HG03457 (cell line): ENCODE measurements around the gene LMBRD1.
"Not testable (repeated sequence)": the region's sequence is repeated elsewhere in the genome, so short reads cannot be mapped to it uniquely, and the experiment has no call there.

ENCODE experiments used
- ATAC-seq: cut with Tn5 transposase; IDR thresholded peaks from one replicate; pipeline ENCODE4 v1.9.1; 2021; ENCODE audit warnings: moderate number of reproducible peaks; ENCODE audit not compliant: unreplicated experiment

The LMBRD1 gene

GRCh38 chr6:69798796-69799195 lies 2.0 kb upstream of the LMBRD1 start:
- ATAC-seq = not testable (repeated sequence)

DNA sequence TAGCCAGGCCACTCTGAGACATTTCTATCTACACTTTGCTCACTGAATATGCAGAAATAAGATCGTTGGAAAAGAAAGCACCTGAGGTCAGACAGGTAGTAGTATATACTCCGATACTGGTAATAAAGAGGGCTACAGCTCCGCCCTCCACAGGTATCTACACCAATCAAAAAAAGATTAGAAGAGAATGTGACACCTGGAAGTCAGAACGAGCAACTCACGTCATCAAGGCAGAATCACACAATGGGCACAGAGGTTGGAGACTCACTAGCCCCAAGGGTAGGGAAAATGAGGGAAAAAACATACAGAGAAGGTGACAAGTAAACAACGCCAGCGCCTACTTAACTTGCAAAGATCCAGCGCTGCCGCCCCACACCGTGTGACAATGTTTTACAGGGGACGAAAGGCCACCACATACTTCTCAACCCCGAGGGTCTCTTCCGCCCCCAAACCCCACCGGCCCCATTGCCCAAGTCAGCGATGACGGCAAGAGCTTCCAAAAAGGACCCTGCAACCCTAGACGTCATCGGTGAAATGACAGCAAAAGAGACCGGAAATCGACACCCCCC lies 653 bp downstream of the LMBRD1 start:
- ATAC-seq = no peak

DNA sequence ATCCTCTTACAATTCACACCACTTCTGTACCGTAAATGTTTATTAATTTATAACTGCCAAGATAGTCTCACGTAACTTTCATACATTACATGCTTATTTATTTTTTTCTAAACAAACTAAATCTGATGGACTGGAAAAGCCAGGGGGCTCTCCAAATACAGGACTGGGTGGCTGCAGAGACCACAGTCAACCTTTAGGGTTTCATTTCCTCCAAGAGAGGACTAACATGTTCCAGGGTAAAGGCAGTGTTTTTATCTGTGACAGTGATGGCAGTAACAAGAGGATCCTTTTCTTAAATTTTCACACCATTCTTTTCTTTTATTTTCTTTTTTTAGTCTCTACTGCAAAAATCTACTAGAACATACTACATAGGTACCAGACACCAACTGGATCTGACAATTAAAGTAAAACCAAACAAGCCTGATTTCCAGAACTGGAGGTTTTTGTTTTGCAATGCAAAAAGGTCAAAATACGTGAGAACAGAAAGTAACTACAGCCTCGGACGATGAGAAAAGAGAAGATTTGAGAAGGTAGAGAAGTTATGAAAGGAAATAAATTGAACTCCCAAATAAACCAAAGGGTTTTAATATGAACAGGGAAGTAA lies 1.2 kb downstream of the LMBRD1 start:
- ATAC-seq = peak; percentile 36

- no peak for ATAC-seq
Measured at GRCh38 chr6:69792292-69792691, 4.5 kb downstream of the LMBRD1 start.

- ATAC-seq = peak; percentile 53
Measured at GRCh38 chr6:69791065-69791471, 5.7 kb downstream of the LMBRD1 start.

DNA sequence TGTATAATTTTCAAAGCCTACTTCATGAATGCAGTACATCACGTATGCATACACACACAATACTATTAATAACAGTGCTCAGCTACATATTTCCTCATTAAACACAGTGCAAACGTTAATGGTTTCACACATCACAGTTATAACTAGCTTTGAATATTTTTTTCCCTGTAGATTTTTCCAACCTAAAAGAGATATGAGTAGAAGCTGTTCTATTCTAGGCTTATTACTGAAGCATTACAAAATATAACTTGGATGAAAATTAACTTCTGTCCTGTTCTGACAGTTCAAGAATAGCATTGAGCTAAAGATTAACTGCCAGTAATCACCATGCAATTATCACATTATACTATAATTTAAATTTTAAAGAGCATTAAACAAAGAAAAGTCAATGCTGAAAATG lies 6.2 kb downstream of the LMBRD1 start:
- peak; percentile 13 for ATAC-seq

DNA sequence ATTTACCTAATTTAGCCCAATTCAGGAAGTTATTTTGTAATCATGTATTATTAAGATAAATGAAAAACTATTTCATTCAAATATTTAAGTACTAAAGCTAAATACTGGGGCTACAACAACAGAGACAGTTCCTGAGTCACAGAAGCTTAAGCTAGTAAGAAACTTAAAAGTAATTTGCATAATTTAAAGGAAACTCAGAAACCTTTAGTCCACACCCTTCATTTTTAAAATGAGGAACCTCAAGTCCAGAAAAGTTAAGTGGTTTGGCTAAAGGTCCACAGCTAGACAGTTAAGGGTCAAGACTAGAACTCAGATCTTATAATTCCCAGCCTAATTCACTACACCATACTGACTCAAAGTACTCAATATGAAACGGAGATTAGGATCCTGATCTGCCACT lies 7.2 kb downstream of the LMBRD1 start:
- no peak for ATAC-seq

DNA sequence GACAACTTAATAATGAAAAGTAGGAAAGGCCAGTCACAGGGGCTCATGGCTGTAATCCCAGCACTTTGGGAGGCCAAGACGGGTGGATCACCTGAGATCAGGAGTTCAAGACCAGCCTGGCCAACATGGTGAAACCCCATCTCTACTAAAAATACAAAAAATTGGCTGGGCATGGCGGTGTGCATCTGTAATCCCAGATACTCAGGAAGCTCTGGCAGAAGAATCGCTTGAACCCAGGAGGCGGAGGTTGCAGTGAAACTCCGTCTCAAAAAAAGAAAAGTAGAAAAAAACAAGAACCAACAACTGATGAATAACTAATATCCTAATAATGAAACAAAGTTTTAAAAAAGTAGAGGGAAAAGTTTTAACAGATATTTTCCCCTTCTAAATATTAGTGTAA lies 9.4 kb downstream of the LMBRD1 start:
- not testable (repeated sequence) for ATAC-seq

GRCh38 chr6:69785697-69786096 lies 11.1 kb downstream of the LMBRD1 start:
- ATAC-seq = no peak

DNA sequence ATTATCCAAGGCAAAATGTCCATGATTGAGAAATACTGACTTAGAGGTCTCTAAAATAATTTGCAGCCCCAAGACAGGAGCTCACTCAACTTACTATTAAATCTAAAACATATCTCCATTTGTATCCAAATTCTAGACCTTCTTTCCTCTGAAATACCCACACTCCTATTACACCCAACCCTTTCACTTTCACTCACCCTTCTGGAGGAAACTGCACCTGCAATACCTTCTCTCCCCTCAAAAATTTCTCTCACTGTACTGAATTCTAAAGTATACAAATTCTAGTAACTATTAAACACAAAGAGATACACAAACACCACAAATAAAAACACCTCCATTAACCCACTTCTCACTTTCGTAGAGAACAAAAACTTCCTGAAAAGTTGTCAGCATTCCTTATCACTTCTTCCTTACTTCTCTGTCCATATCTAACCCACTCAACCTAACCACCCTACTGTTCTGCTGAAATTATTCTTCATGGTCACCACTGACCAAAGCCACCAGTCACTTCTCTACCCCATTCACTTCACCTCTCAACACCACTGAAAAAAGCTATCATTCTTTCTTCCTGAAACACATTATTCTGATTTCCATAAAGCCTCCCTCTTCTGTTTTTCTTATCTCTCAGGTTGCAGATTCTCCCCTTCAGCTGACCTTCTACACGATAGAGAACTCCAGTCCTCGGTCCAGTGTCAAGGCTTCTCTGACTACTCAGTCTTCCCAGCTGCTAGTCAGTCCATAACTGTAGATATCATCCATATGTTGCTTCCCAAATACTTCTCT lies 12.0 kb downstream of the LMBRD1 start:
- ATAC-seq = peak; percentile 78

GRCh38 chr6:69783108-69783507 lies 13.7 kb downstream of the LMBRD1 start:
- no peak for ATAC-seq

- ATAC-seq = no peak
Measured at GRCh38 chr6:69780585-69781178, 16.1 kb downstream of the LMBRD1 start.

- no peak for ATAC-seq
Measured at GRCh38 chr6:69775941-69776340, 20.9 kb downstream of the LMBRD1 start.

GRCh38 chr6:69775585-69775849 lies 21.3 kb downstream of the LMBRD1 start:
- ATAC-seq = no peak

DNA sequence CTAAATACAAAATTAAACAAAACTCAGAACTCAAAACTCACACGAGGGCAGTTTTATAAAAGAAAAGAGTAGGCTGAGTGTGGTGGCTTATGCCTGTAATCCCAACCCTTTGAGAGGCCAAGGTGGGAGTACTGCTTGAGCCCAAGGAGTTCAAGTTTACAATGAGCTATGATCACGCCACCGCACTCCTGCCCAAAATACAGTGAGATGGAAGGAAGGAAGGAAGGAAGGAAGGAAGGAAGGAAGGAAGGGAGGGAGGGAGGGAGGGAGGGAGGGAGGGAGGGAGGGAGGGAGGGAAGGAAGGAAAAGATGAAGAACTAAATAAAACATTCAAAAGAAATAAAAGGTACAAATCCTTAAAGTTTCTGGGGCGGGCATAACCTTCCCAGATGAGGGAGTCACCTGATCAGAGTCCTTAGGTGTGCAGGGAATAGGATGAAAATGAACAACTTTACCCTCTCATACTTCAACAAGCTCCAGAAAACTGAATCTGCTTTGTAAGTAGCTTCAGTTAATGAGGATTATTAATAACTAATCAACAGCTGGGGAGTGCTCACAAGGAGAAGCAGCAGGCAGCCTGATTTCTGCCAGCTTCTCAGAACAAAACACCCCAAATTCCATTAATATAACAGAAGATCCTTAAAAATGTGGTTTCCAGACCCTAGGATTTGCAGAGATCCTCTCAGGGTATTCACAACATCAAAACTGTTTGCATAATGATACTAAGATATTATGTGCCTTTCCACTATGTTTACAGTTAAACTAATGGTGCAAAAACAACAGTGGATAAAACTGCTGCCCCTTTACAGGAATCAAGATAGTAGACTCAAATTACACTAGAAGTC lies 21.8 kb downstream of the LMBRD1 start:
- no peak for ATAC-seq

- ATAC-seq = no peak
Measured at GRCh38 chr6:69771158-69771906, 25.5 kb downstream of the LMBRD1 start.

GRCh38 chr6:69768664-69769063 lies 28.1 kb downstream of the LMBRD1 start:
- ATAC-seq = no peak

DNA sequence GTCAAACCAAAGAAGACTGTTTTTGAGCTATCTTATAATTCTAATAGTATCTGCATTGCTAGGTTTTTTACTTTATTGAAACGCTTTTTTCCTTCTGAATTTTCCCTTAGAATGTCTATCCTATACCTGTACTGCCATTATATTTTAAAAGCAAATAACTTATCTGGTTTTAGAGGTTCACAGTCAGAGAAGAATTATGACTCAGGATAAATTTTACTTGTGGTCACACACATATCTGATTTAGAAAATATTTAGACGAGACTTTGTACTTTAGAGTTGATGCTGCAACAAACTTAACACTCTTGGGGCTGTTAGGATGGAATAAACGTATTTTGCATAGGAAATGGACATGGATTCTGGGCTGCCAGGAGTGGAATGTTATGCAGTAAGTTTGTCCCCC lies 33.0 kb downstream of the LMBRD1 start:
- ATAC-seq = no peak

DNA sequence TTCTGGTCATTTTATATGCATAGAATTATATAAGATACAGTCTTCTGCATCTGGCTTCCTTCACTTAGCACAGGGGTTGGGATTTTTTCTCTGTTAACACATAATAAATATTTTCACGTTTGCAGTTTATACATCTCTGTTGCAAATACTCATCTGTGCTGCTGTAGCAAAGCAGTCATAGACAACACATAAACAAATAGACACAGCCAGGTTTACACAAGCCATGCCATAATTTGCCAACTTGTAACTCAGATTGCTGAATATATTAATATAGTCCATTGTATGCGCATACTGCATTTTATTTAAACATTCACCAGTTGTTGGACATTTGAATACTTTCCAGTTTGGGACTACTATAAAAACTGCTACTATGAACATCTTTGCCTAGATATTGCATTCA lies 35.0 kb downstream of the LMBRD1 start:
- no peak for ATAC-seq

GRCh38 chr6:69758214-69758613 lies 38.6 kb downstream of the LMBRD1 start:
- ATAC-seq = no peak

- no peak for ATAC-seq
Measured at GRCh38 chr6:69756907-69757306, 39.9 kb downstream of the LMBRD1 start.
